Calu3 (cell line): Measurements from ENCODE around the gene MRPL49. TPM values are rescaled to one million over a fixed set of nuclear protein-coding genes. Genes with fewer than 3 reads are reported as not detected.

ENCODE experiments used
- BruUV-seq: library from RNA; stranded (reverse); fragments of 400-500 nt; replicated peaks from 2 replicates; lab custom pipeline; 2021; lab: Mats Ljungman, UMichigan
- CTCF ChIA-PET: fragments of 300-600 bp; sonication (Branson Sonifier 250); formaldehyde crosslinking; loops from one replicate; lab custom pipeline; 2022; ENCODE audit warnings: antibody characterized with exemption; lab: Charles Lee
- DNase-seq: peaks from one replicate; pipeline ENCODE4 v3.0.0; 2022
- H3K27ac Mint-ChIP-seq: one replicate; pipeline ENCODE4 v1.8.0; 2022; ENCODE audit warnings: mixed read lengths; ENCODE audit not compliant: unreplicated experiment
- H3K27me3 Mint-ChIP-seq: one replicate; pipeline ENCODE4 v1.8.0; 2022; ENCODE audit warnings: mixed read lengths; ENCODE audit not compliant: unreplicated experiment
- H3K36me3 Mint-ChIP-seq: one replicate; pipeline ENCODE4 v1.8.0; 2022; ENCODE audit warnings: mild to moderate bottlenecking, moderate library complexity, mixed read lengths; ENCODE audit not compliant: insufficient read depth, unreplicated experiment
- H3K4me1 Mint-ChIP-seq: one replicate; pipeline ENCODE4 v1.8.0; 2022; ENCODE audit warnings: mild to moderate bottlenecking, low read depth, mixed read lengths; ENCODE audit not compliant: unreplicated experiment
- H3K4me3 Mint-ChIP-seq: one replicate; pipeline ENCODE4 v1.8.0; 2022; ENCODE audit warnings: mild to moderate bottlenecking, low read depth, moderate library complexity, mixed read lengths; ENCODE audit not compliant: unreplicated experiment
- H3K9me3 Mint-ChIP-seq: one replicate; pipeline ENCODE4 v1.8.0; 2022; ENCODE audit warnings: low read depth, mixed read lengths; ENCODE audit not compliant: unreplicated experiment
- CTCF ChIP-seq: fragments of 200-600 bp; IDR thresholded peaks from one replicate; pipeline ENCODE4 v1.8.0; 2022; ENCODE audit warnings: antibody characterized with exemption; ENCODE audit not compliant: unreplicated experiment
- intact Hi-C: fragments of 100-400 bp; cut with micrococcal nuclease; formaldehyde crosslinking; loops from one replicate; pipeline ENCODE4 v1.10.0; 2022; ENCODE audit not compliant: unreplicated experiment
- total RNA-seq: library from RNA; stranded (reverse); gene quantifications from 2 replicates; pipeline ENCODE4 v1.2.3, GENCODE V29; 2022

Gene MRPL49
- total RNA-seq, 1 experiment from 2014 or later: 84.1 TPM

- no peak for DNase-seq
- no peak for TF ChIP-seq CTCF
- CTCF ChIA-PET: no interaction called here
- Mint-ChIP-seq H3K9me3 (no peaks in the 10 kb centered on the region), H3K4me3 (no peak overlapping the region), H3K27ac (no peak overlapping the region), H3K27me3 (no peaks in the 10 kb centered on the region), H3K36me3 (peaks cover 10% of the 10 kb centered on the region), H3K4me1 (no peaks in the 10 kb centered on the region)
- intact Hi-C loops: no loop called here
- no TSS peak for BruUV-seq
These were observed 17.5 kb upstream of the MRPL49 start for GRCh38 chr11:65104628-65105027.

GRCh38 chr11:65107078-65107477 is 15.0 kb upstream of the MRPL49 start:
- no peak for TF ChIP-seq CTCF

GRCh38 chr11:65107751-65108468 is 14.2 kb upstream of the MRPL49 start:
- no TSS peak for BruUV-seq
- CTCF ChIA-PET: interaction anchor here (0.6 to 1.7 kb wide), 2 partner anchors 10 to 150 kb away, joined by 3 read pairs; no protein-coding TSS in a partner anchor
- no peak overlapping the region for H3K4me3 Mint-ChIP-seq

More at GRCh38 chr11:65107078-65107477, 15.0 kb upstream of the MRPL49 start:
- peaks cover 20% of the 10 kb centered on the region for H3K4me1 Mint-ChIP-seq
- CTCF ChIA-PET: no interaction called here
- BruUV-seq: no TSS peak
- no peaks in the 10 kb centered on the region for H3K9me3 Mint-ChIP-seq
- H3K27me3 Mint-ChIP-seq: no peaks in the 10 kb centered on the region
- H3K27ac Mint-ChIP-seq: no peak overlapping the region
- peaks cover 32% of the 10 kb centered on the region for H3K36me3 Mint-ChIP-seq
- H3K4me3 Mint-ChIP-seq: no peak overlapping the region
- no peak for DNase-seq
- intact Hi-C loops: no loop called here

GRCh38 chr11:65108469-65109123 is 13.5 kb upstream of the MRPL49 start:
- no peak for TF ChIP-seq CTCF
- Mint-ChIP-seq H3K4me1 (peaks cover 26% of the 10 kb centered on the region), H3K9me3 (no peaks in the 10 kb centered on the region), H3K27me3 (no peaks in the 10 kb centered on the region), H3K4me3 (no peak overlapping the region), H3K27ac (no peak overlapping the region), H3K36me3 (peaks cover 45% of the 10 kb centered on the region)
- CTCF ChIA-PET: interaction anchor here (0.5 to 1.7 kb wide), 3 partner anchors 10 to 150 kb away, joined by 3 to 6 read pairs (median 3); no protein-coding TSS in a partner anchor
- no peak for DNase-seq
- intact Hi-C loops: no loop called here
- no TSS peak for BruUV-seq

More at GRCh38 chr11:65107751-65108468, 14.2 kb upstream of the MRPL49 start:
- Mint-ChIP-seq H3K36me3 (peaks cover 41% of the 10 kb centered on the region), H3K27ac (no peak overlapping the region), H3K4me1 (peaks cover 20% of the 10 kb centered on the region), H3K27me3 (no peaks in the 10 kb centered on the region), H3K9me3 (no peaks in the 10 kb centered on the region)
- intact Hi-C loops: no loop called here
- DNase-seq: no peak
- no peak for TF ChIP-seq CTCF
